HG03521 (cell line): ENCODE measurements around the gene TXNRD1.

Experiments used
- ATAC-seq: cut with Tn5 transposase; IDR thresholded peaks from one replicate; pipeline ENCODE4 v1.9.1; 2021; ENCODE audit warnings: mild to moderate bottlenecking, moderate library complexity; ENCODE audit not compliant: unreplicated experiment

Gene TXNRD1

GRCh38 chr12:104345234-104346066, 129.9 kb downstream of the TXNRD1 start:
- ATAC-seq = no peak

GRCh38 chr12:104347374-104348075, 131.9 kb downstream of the TXNRD1 start:
- ATAC-seq = no peak

- no peak for ATAC-seq
Measured at GRCh38 chr12:104348283-104348993, 132.9 kb downstream of the TXNRD1 start.

GRCh38 chr12:104348994-104349494, 133.5 kb downstream of the TXNRD1 start:
- no peak for ATAC-seq

GRCh38 chr12:104350211-104351056, 134.9 kb downstream of the TXNRD1 start:
- no peak for ATAC-seq

GRCh38 chr12:104351057-104351983, 135.7 kb downstream of the TXNRD1 start:
- ATAC-seq = no peak

- ATAC-seq = no peak
Measured at GRCh38 chr12:104352106-104352713, 136.6 kb downstream of the TXNRD1 start.

GRCh38 chr12:104353012-104353981, 137.7 kb downstream of the TXNRD1 start:
- no peak for ATAC-seq

- ATAC-seq = no peak
Measured at GRCh38 chr12:104354167-104354867, 138.7 kb downstream of the TXNRD1 start.

- ATAC-seq = no peak
Measured at GRCh38 chr12:104354868-104355570, 139.4 kb downstream of the TXNRD1 start.

- ATAC-seq = no peak
Measured at GRCh38 chr12:104355630-104356029, 140.1 kb downstream of the TXNRD1 start.

- ATAC-seq = no peak
Measured at GRCh38 chr12:104356231-104357115, 140.9 kb downstream of the TXNRD1 start.

- no peak for ATAC-seq
Measured at GRCh38 chr12:104357421-104357952, 141.9 kb downstream of the TXNRD1 start.

- ATAC-seq = no peak
Measured at GRCh38 chr12:104358353-104359003, 142.9 kb downstream of the TXNRD1 start.

- no peak for ATAC-seq
Measured at GRCh38 chr12:104359216-104359615, 143.6 kb downstream of the TXNRD1 start.
